ENCODE measurements around the gene NEURL2. TPM values are rescaled to one million over a fixed set of nuclear protein-coding genes. Genes with fewer than 3 reads are reported as not detected.
"Not testable (repeated sequence)": the region's sequence is repeated elsewhere in the genome, so short reads cannot be mapped to it uniquely, and the experiment has no call there.

NEURL2 gene
- total RNA-seq, 1 donor from 2014 or later = 4.0 TPM

- Histone ChIP-seq H3K4me1 (peaks cover 0 to 14% of the 10 kb centered on the region in 2 donors), H3K36me3 (peaks cover 19 to 57% of the 10 kb centered on the region in 2 donors), H3K27me3 (no peaks in the 10 kb centered on the region), H3K4me3 (no peak overlapping the region), H3K9me3 (no peaks in the 10 kb centered on the region), H3K27ac (peak overlapping the region in 1 of 2 donors; percentile 83)
- no peak for DNase-seq (ENCODE audit: low spot score in 2 of 2)
- TF ChIP-seq CTCF (IDR thresholded peaks at IDR 0.05) = no peak
- intact Hi-C loops (cut with DNase I) = loop anchor here (5.0 kb wide), 1 partner anchor 70 kb away; the partner anchor contains the start of gene UBE2C
Measured at GRCh38 chr20:45882469-45883099, 8.4 kb downstream of the NEURL2 start.

- peak; percentile 99 to 100 for DNase-seq (ENCODE audit: low spot score in 2 of 2)
- H3K27me3 ChIP-seq = no peaks in the 10 kb centered on the region
- H3K4me1 ChIP-seq = peaks cover 0 to 14% of the 10 kb centered on the region in 2 donors
- intact Hi-C loops (cut with DNase I) = loop anchor here (1.0 to 5.0 kb wide), 5 partner anchors 24 to 91 kb away; partner anchors contain the start of genes ACOT8, PCIF1, UBE2C and ZNF335
- H3K36me3 ChIP-seq = peaks cover 29 to 56% of the 10 kb centered on the region in 2 donors
- no peaks in the 10 kb centered on the region for H3K9me3 ChIP-seq
- TF ChIP-seq CTCF (IDR thresholded peaks at IDR 0.05) = no peak
- peak within 1 kb of the TSS; percentile 83 to 88 for H3K27ac ChIP-seq
- peak within 1 kb of the TSS; percentile 67 to 71 for H3K4me3 ChIP-seq
Measured at GRCh38 chr20:45880988-45881788, 9.8 kb downstream of the NEURL2 start, which contains the start of gene ZSWIM1. Gene ZSWIM1 (plus strand): TSS chr20:45881227. CDS start chr20:45882593, 1,366 bp downstream.

- Histone ChIP-seq H3K4me3 (no peak overlapping the region), H3K4me1 (peaks cover 0 to 14% of the 10 kb centered on the region in 2 donors), H3K9me3 (no peaks in the 10 kb centered on the region), H3K36me3 (peaks cover 23 to 31% of the 10 kb centered on the region in 2 donors), H3K27ac (no peak overlapping the region), H3K27me3 (no peaks in the 10 kb centered on the region)
- no peak for DNase-seq (ENCODE audit: low spot score in 2 of 2)
- intact Hi-C loops (cut with DNase I) = no loop called here
- no peak for TF ChIP-seq CTCF (IDR thresholded peaks at IDR 0.05)
Measured at GRCh38 chr20:45878076-45878761, 12.8 kb downstream of the NEURL2 start.

GRCh38 chr20:45874576-45874975, 16.4 kb downstream of the NEURL2 start:
- no peak for TF ChIP-seq CTCF (IDR thresholded peaks at IDR 0.05)
- intact Hi-C loops (cut with DNase I) = no loop called here
- no peaks in the 10 kb centered on the region for H3K9me3 ChIP-seq
- H3K27ac ChIP-seq = no peak overlapping the region
- peaks cover 16 to 27% of the 10 kb centered on the region in 2 donors for H3K36me3 ChIP-seq
- H3K4me3 ChIP-seq = no peak overlapping the region
- DNase-seq (ENCODE audit: low spot score in 2 of 2) = no peak
- no peaks in the 10 kb centered on the region for H3K27me3 ChIP-seq
- no peaks in the 10 kb centered on the region for H3K4me1 ChIP-seq

- not testable (repeated sequence) for H3K4me3 ChIP-seq
Measured at GRCh38 chr20:45874104-45874481, 16.9 kb downstream of the NEURL2 start.

More at GRCh38 chr20:45874104-45874481, 16.9 kb downstream of the NEURL2 start:
- H3K9me3 ChIP-seq; H3K4me1 ChIP-seq; intact Hi-C loops (cut with DNase I); DNase-seq (ENCODE audit: low spot score in 2 of 2); H3K27me3 ChIP-seq; H3K27ac ChIP-seq: not testable (repeated sequence)
- H3K36me3 ChIP-seq = peaks cover 16 to 27% of the 10 kb centered on the region in 2 donors
